Stimulated activated memory B cell treated with anti-CD40 and anti-IgM and Interleukin-4, amounts not matched to agents 10 μg/mL and 1 μg/mL and 100 μg/mL, for 72 hours (primary cell): ENCODE measurements around the gene SALL2.

Source experiments
- ATAC-seq: fragments of 150-1000 bp; cut with Tn5 transposase; 2 replicates; pipeline ENCODE4 v1.10.0; 2021
- H3K27ac Mint-ChIP-seq: one replicate; pipeline ENCODE4 v1.8.0; 2022; ENCODE audit warnings: mild to moderate bottlenecking, mixed read lengths
- H3K27me3 Mint-ChIP-seq: one replicate; pipeline ENCODE4 v1.8.0; 2022; ENCODE audit warnings: mixed read lengths
- H3K36me3 Mint-ChIP-seq: one replicate; pipeline ENCODE4 v1.8.0; 2022; ENCODE audit warnings: mixed read lengths
- H3K4me1 Mint-ChIP-seq: one replicate; pipeline ENCODE4 v1.8.0; 2022; ENCODE audit warnings: mixed read lengths
- H3K4me3 Mint-ChIP-seq: one replicate; pipeline ENCODE4 v1.8.0; 2022; ENCODE audit warnings: mild to moderate bottlenecking, moderate library complexity, mixed read lengths
- H3K9me3 Mint-ChIP-seq: one replicate; pipeline ENCODE4 v1.8.0; 2022; ENCODE audit warnings: mixed read lengths

SALL2 gene

DNA sequence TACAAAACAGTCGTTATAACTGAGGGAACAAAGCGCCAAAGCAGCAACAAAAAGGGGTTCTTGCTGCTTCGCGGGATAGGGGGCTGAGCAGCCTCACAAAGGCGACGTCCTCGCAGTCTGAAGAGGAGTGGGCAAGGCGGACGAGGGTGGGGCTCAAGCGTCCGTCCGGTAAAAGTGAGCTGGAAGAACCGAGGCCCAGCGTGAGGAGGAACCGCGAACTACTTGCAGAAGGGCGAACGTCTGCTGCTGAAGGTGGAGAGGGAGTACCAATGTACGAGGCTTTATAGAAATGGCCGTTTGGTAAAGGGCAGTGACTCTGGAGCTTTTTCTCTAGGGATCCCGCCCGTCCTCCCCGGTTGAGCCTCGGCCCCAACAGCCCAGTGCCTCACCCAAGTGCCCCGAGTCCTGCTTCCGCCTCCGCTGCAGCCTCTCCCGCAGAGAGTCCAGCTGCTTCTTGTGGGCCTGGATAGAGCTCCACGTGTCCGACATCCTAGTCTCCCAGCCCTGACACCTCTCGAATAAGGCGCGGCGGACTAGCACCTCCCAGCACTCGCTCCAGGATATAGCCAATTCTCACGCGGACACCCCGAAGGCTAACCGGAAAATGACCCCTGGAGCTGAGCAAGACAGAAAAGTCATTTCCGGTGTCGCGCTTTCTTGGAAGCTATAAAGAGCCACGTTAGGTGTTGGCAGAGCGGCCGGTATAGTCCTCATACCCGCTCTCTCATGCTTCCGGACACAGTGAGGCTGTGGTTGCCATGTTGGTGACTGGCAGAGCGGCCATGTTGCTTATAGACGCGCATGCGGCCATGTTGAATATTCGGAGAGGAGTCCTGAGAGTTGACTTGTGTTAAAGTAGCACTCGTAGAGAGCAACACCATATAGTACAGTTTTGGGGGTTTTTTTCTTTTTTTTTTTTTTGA, 15.2 kb downstream of the SALL2 start, which contains the start of gene METTL3:
TSS of gene METTL3 (minus strand) at position 606 of the 923 bp plus-strand sequence. CDS start at position 489, 117 bp downstream.
- peak within 1 kb of the TSS; percentile 97 for H3K4me3 Mint-ChIP-seq
- no peaks in the 10 kb centered on the region for H3K9me3 Mint-ChIP-seq
- peak within 1 kb of the TSS; percentile 95 for H3K27ac Mint-ChIP-seq
- peaks cover 34% of the 10 kb centered on the region for H3K4me1 Mint-ChIP-seq
- peaks cover 11% of the 10 kb centered on the region for H3K36me3 Mint-ChIP-seq
- no peaks in the 10 kb centered on the region for H3K27me3 Mint-ChIP-seq
- peak; percentile 100 for ATAC-seq

DNA sequence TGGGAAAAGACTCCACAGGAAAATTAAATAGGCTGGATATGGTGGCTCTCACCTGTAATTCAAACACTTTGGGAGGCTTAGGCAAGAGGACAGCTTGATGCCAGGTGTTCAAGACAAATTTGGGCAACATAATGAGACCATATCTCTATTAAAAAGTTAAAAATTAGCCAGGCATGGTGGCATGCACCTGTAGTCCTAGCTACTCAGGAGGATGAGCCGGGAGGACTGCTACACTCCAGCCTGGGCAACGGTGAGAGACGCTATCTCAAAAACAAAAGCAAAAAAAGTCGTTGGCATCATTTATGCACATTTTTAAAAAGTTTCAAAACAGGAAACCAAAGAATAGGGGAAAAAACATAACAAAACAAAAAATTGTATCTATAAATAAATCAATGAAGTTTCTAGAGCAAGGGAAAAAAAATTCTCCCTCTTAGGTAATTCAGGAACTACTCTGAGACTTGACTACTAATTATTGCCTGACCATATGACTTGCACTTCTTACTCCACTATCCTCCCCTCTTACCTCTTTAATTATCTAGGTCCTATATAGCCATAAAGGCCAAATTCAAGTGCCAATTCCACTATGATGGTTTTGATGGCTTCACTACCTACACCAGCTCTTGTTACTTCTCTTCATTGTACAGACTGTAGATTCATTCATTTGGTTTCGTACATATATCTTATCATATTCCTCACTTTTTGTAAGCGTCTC, 16.6 kb downstream of the SALL2 start:
- ATAC-seq: no peak
- Mint-ChIP-seq H3K9me3 (no peaks in the 10 kb centered on the region), H3K4me3 (peak overlapping the region; percentile 97), H3K27me3 (no peaks in the 10 kb centered on the region), H3K4me1 (peaks cover 44% of the 10 kb centered on the region), H3K27ac (peak overlapping the region; percentile 95), H3K36me3 (peaks cover 11% of the 10 kb centered on the region)

GRCh38 chr14:21506557-21506956, 19.6 kb downstream of the SALL2 start:
- no peaks in the 10 kb centered on the region for H3K27me3 Mint-ChIP-seq
- no peak overlapping the region for H3K27ac Mint-ChIP-seq
- peaks cover 29% of the 10 kb centered on the region for H3K36me3 Mint-ChIP-seq
- ATAC-seq: no peak
- H3K9me3 Mint-ChIP-seq: no peaks in the 10 kb centered on the region
- H3K4me3 Mint-ChIP-seq: no peak overlapping the region
- peaks cover 51% of the 10 kb centered on the region for H3K4me1 Mint-ChIP-seq

- Mint-ChIP-seq H3K36me3 (peaks cover 42% of the 10 kb centered on the region), H3K9me3 (no peaks in the 10 kb centered on the region), H3K4me1 (peaks cover 46% of the 10 kb centered on the region), H3K27ac (peak overlapping the region; percentile 19), H3K4me3 (no peak overlapping the region), H3K27me3 (no peaks in the 10 kb centered on the region)
- ATAC-seq: no peak
These were observed 21.1 kb downstream of the SALL2 start for GRCh38 chr14:21505012-21505553.

DNA sequence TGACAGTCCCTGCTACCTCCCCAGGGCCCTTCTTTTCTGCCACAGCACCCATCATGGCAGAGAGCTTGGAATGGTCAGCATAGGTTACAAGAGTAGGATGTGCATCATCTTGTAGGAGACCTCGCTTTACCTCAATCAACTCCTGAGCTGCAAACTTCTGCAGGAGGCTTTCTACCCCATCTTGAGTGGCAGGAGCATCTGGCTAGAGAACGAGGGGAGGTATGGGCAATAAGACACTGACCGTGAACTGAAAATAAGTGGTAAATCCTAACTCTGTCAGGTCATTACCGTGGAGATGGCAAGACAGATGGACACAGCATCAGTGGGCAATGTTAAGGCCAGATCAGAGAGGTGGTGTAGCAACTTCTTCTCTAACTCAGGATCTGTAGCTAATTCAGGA, 22.8 kb downstream of the SALL2 start:
- no peak for ATAC-seq
- Mint-ChIP-seq H3K4me3 (no peak overlapping the region), H3K9me3 (no peaks in the 10 kb centered on the region), H3K4me1 (peaks cover 28% of the 10 kb centered on the region), H3K27ac (peak overlapping the region; percentile 35), H3K27me3 (no peaks in the 10 kb centered on the region), H3K36me3 (peaks cover 52% of the 10 kb centered on the region)

DNA sequence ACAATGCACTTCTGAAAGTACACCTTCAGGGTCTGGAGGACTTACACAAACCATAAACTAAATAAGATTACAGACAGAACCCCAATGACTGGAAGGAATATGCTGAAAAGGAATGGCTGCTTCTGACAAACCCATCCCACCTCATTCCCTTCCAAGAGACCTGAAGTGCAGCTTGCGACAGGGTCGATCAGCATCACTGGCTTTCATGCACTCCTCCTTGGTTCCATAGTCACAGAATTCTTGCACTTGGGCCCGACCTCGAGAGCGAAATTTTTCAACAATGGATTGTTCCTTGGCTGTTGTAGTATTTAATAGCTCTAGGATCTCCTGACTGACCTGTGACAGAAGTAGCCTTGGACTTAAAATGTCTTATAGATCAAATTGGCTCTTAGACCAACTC, 24.6 kb downstream of the SALL2 start:
- no peak for ATAC-seq
- Mint-ChIP-seq H3K4me3 (no peak overlapping the region), H3K36me3 (peaks cover 42% of the 10 kb centered on the region)

GRCh38 chr14:21498540-21499526, 27.3 kb downstream of the SALL2 start:
- peak; percentile 41 for ATAC-seq
- Mint-ChIP-seq H3K9me3 (no peaks in the 10 kb centered on the region), H3K4me1 (peaks cover 6% of the 10 kb centered on the region), H3K27ac (no peak overlapping the region), H3K27me3 (no peaks in the 10 kb centered on the region), H3K4me3 (no peak overlapping the region), H3K36me3 (peaks cover 48% of the 10 kb centered on the region)

More for the DNA sequence above, 24.6 kb downstream of the SALL2 start:
- H3K9me3 Mint-ChIP-seq: no peaks in the 10 kb centered on the region
- peaks cover 16% of the 10 kb centered on the region for H3K4me1 Mint-ChIP-seq
- no peak overlapping the region for H3K27ac Mint-ChIP-seq
- no peaks in the 10 kb centered on the region for H3K27me3 Mint-ChIP-seq

DNA sequence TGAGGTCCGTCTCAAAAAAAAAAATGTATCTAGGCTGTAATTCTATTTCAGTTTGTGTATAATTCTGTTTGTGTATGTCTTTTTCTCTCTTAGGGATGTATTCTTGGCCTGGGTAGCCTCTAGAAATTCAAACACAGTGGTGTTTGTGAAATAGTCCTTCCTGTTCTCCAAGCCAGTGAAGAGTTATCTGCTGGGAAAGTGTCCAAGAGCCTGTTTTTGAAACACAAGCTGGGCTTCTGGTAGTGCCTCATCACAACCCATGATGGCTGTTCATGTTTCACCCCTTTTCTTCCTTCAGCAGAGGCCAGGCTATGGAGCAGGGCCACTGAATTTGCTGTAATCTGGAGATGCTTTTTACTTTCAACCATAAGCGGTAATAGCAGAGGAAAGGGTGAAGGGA, 29.7 kb downstream of the SALL2 start:
- Mint-ChIP-seq H3K9me3 (no peaks in the 10 kb centered on the region), H3K27me3 (no peaks in the 10 kb centered on the region), H3K27ac (no peak overlapping the region), H3K4me3 (no peak overlapping the region), H3K4me1 (no peaks in the 10 kb centered on the region), H3K36me3 (peaks cover 45% of the 10 kb centered on the region)
- ATAC-seq: no peak

DNA sequence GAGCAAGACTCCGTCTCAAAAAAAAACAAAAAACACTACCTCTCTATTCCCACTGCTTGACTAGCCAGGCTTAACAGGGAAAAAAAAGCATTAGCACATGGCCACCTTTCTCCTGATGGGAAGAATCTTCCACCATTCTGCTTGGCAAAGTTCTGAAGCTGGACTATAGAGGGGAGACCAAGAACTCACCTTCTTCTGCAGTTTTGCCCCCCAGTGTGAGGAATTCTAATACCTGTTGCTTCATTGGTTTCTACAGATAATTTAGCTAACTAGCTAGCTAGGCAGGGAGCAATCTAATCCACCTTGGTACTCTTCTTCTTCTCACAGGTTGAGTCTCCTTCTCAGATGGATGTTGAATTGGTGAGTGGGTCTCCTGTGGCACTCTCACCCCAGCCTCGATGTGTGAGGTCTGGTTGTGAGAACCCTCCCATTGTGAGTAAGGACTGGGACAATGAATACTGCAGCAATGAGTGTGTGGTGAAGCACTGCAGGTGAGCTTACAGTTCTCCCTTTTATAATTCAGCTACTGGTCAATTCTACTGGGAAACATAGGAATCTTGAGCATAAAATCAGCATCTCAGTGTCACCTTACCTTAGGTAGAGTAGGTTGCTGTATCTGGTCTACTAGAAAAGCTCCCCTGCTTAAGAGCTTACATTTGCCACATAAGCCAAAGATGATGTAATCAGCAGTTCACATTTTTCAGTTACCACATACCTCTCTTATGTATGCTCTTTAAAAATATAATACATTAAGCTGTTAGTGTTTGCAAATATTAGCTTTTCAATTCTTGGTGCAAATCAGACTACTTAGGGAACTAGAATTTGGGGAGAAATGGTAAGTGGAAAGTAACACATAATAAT, 31.0 kb downstream of the SALL2 start:
- no peak overlapping the region for H3K4me3 Mint-ChIP-seq
- H3K27ac Mint-ChIP-seq: no peak overlapping the region
- H3K27me3 Mint-ChIP-seq: no peaks in the 10 kb centered on the region
- H3K4me1 Mint-ChIP-seq: no peaks in the 10 kb centered on the region
- peaks cover 44% of the 10 kb centered on the region for H3K36me3 Mint-ChIP-seq
- no peak for ATAC-seq
- H3K9me3 Mint-ChIP-seq: no peaks in the 10 kb centered on the region

- Mint-ChIP-seq H3K36me3 (peaks cover 32% of the 10 kb centered on the region), H3K27ac (no peak overlapping the region), H3K4me3 (no peak overlapping the region), H3K27me3 (no peaks in the 10 kb centered on the region), H3K9me3 (no peaks in the 10 kb centered on the region), H3K4me1 (no peaks in the 10 kb centered on the region)
- ATAC-seq: no peak
These were observed 39.5 kb downstream of the SALL2 start for GRCh38 chr14:21486640-21487087.

- ATAC-seq: peak; percentile 100
- H3K27ac Mint-ChIP-seq: peak within 1 kb of the TSS; percentile 87
- peaks cover 28% of the 10 kb centered on the region for H3K36me3 Mint-ChIP-seq
- H3K4me3 Mint-ChIP-seq: peak within 1 kb of the TSS; percentile 95
- H3K4me1 Mint-ChIP-seq: peaks cover 44% of the 10 kb centered on the region
- H3K27me3 Mint-ChIP-seq: no peaks in the 10 kb centered on the region
- H3K9me3 Mint-ChIP-seq: no peaks in the 10 kb centered on the region
These were observed 49.0 kb downstream of the SALL2 start, which contains the start of the genes RAB2B and TOX4 for GRCh38 chr14:21476925-21477681. TSS of gene RAB2B (minus strand) at chr14:21476959. CDS start at chr14:21476872, 87 bp downstream. TSS of gene TOX4 (plus strand) at chr14:21477195. CDS start at chr14:21477279, 84 bp downstream.

GRCh38 chr14:21476523-21476924, 49.6 kb downstream of the SALL2 start:
- Mint-ChIP-seq H3K27me3 (no peaks in the 10 kb centered on the region), H3K9me3 (no peaks in the 10 kb centered on the region), H3K4me3 (peak overlapping the region; percentile 95), H3K4me1 (peaks cover 46% of the 10 kb centered on the region), H3K36me3 (peaks cover 31% of the 10 kb centered on the region), H3K27ac (peak overlapping the region; percentile 87)
- ATAC-seq: peak; percentile 77
